H1 (cell line): ENCODE data around the gene RCL1.

Source experiments
- MAFK ChIP-seq: IDR thresholded peaks from 2 replicates; pipeline ENCODE4 v1.6.1; 2012; ENCODE audit warnings: low read depth, mild to moderate bottlenecking, improper control_type of control experiment, low read length
- TAF7 ChIP-seq: optimal IDR thresholded peaks from 2 replicates; pipeline ENCODE3; 2011; ENCODE audit warnings: low read depth, mild to moderate bottlenecking, inconsistent platforms, low read length, moderate library complexity, borderline replicate concordance
- TEAD4 ChIP-seq: IDR thresholded peaks from 2 replicates; pipeline ENCODE4 v1.6.1; 2012; ENCODE audit warnings: low read depth, low read length, inconsistent platforms, mixed read lengths

DNA sequence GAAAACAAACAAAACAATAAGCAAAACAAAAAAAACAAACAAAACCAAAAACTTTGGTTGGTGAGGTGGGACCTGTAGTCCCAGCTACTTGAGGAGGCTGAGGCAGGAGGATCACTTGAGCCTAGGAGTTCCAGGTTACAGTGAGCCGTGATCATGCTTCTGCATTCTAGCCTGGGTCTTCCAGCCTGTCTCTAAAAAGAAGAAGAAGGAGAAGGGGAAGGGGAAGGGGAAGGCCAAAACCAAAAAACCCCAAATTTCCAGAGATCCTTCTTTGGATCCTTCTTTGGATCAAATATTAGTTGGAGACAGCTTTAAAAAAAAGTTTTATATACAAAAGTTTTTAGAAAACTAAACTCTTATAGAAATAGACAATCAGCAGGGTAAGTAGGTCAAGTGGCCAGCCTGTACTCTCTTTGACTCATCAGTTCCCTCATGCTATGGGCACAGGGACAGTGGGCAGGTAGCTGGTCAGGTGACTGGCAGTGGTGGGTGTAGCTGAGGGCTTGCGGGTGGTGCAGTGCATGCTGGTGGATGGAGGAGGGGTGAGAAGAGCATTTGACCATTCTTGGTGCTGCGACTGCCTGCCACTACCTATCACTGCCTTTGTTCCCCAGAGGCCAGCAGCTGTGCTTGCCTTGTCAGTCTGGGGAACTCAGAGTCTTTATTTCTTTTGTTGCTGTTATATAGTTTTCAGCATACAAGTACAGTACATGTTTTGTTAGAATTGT, 12.6 kb downstream of the RCL1 start:
- no peak for TF ChIP-seq MAFK
- no peak for TF ChIP-seq TAF7
- no peak for TF ChIP-seq TEAD4
